Cardiac muscle cell (in vitro differentiated cells and primary cell): Measurements from ENCODE around the gene KIAA1549. TPM values are rescaled to one million over a fixed set of nuclear protein-coding genes. Genes with fewer than 3 reads are reported as not detected.
"Not testable (repeated sequence)": the region's sequence is repeated elsewhere in the genome, so short reads cannot be mapped to it uniquely, and the experiment has no call there.

Experiments used
- DNase-seq, 2 donors: peaks; one replicate each; pipeline versions ENCODE4 v3.0.0 to v3.0.0-alpha.2; 2010 to 2017; ENCODE audit warnings: low read depth in 1 of 2, low spot score in 1 of 2
- H3K27ac ChIP-seq: fragments of 200-600 bp; sonication (generic); 2 replicates; pipeline ENCODE4 v1.5.1; 2016
- H3K27me3 ChIP-seq: fragments of 200-600 bp; sonication (generic); 2 replicates; pipeline ENCODE4 v1.6.0; 2016; ENCODE audit warnings: control low read depth
- H3K36me3 ChIP-seq: fragments of 200-600 bp; sonication (generic); 2 replicates; pipeline ENCODE4 v1.5.1; 2016; ENCODE audit warnings: control low read depth
- H3K4me1 ChIP-seq: fragments of 200-600 bp; sonication (generic); 2 replicates; pipeline ENCODE4 v1.8.1; 2017; ENCODE audit warnings: low read depth, mild to moderate bottlenecking, mixed run types
- H3K4me3 ChIP-seq: fragments of 200-600 bp; sonication (generic); 2 replicates; pipeline ENCODE4 v1.5.1; 2016; ENCODE audit warnings: mild to moderate bottlenecking
- H3K9me3 ChIP-seq: fragments of 200-600 bp; sonication (generic); 2 replicates; pipeline ENCODE4 v1.5.1; 2017; ENCODE audit warnings: low read depth, mild to moderate bottlenecking, control low read depth
- CTCF ChIP-seq: IDR thresholded peaks from 2 replicates; pipeline ENCODE4 v1.5.1; 2012; ENCODE audit warnings: low read depth, mild to moderate bottlenecking, low read length
- polyA plus RNA-seq: library from polyadenylated mRNA; unstranded; fragments of >200 nt; fragmentation: Nextera tagmentation; extraction: Ambion mirVana; gene quantifications from 2 replicates; pipeline ENCODE4 v1.2.1, GENCODE V29; 2016
- total RNA-seq: library from RNA; depleted of rRNA; stranded (reverse); fragments of >200 nt; gene quantifications from 2 replicates; pipeline ENCODE4 v1.2.3, GENCODE V29; 2016

KIAA1549 gene
- total and polyA plus RNA-seq, 2 experiments from 2014 or later, result 7.5 to 13.6 TPM

GRCh38 chr7:138979988-138980562, 1.1 kb downstream of the KIAA1549 start:
- Histone ChIP-seq H3K4me3 (peak overlapping the region; percentile 78), H3K27me3 (no peaks in the 10 kb centered on the region), H3K9me3 (no peaks in the 10 kb centered on the region), H3K4me1 (peaks cover 23% of the 10 kb centered on the region), H3K27ac (no peak overlapping the region), H3K36me3 (no peaks in the 10 kb centered on the region)
- peak; percentile 2 to 61 for DNase-seq
- no peak for TF ChIP-seq CTCF

- H3K4me1 ChIP-seq, result peaks cover 23% of the 10 kb centered on the region
- no peak for TF ChIP-seq CTCF
- peak overlapping the region; percentile 78 for H3K4me3 ChIP-seq
- DNase-seq, result peak in 1 of 2 donors; percentile 27
- H3K27me3 ChIP-seq, result no peaks in the 10 kb centered on the region
- no peak overlapping the region for H3K27ac ChIP-seq
- H3K36me3 ChIP-seq, result no peaks in the 10 kb centered on the region
- H3K9me3 ChIP-seq, result no peaks in the 10 kb centered on the region
Observed at GRCh38 chr7:138979226-138979979, 1.8 kb downstream of the KIAA1549 start.

- Histone ChIP-seq H3K4me1 (peaks cover 23% of the 10 kb centered on the region), H3K4me3 (no peak overlapping the region), H3K36me3 (no peaks in the 10 kb centered on the region), H3K27ac (no peak overlapping the region), H3K9me3 (no peaks in the 10 kb centered on the region), H3K27me3 (no peaks in the 10 kb centered on the region)
- peak in 1 of 2 donors; percentile 12 for DNase-seq
- TF ChIP-seq CTCF, result no peak
Observed at GRCh38 chr7:138978541-138979184, 2.5 kb downstream of the KIAA1549 start.

GRCh38 chr7:138976161-138976560, 5.0 kb downstream of the KIAA1549 start:
- H3K9me3 ChIP-seq, H3K27ac ChIP-seq, H3K27me3 ChIP-seq, H3K4me3 ChIP-seq, DNase-seq, H3K36me3 ChIP-seq: not testable (repeated sequence)
- H3K4me1 ChIP-seq, result peaks cover 23% of the 10 kb centered on the region

- no peaks in the 10 kb centered on the region for H3K9me3 ChIP-seq
- TF ChIP-seq CTCF, result no peak
- H3K4me1 ChIP-seq, result peaks cover 23% of the 10 kb centered on the region
- no peak overlapping the region for H3K27ac ChIP-seq
- DNase-seq, result peak; percentile 2 to 42
- H3K27me3 ChIP-seq, result no peaks in the 10 kb centered on the region
- no peak overlapping the region for H3K4me3 ChIP-seq
- no peaks in the 10 kb centered on the region for H3K36me3 ChIP-seq
Observed at GRCh38 chr7:138975343-138976104, 5.7 kb downstream of the KIAA1549 start.
